ENCODE results near the gene DHX57. TPM values are rescaled to one million over a fixed set of nuclear protein-coding genes. Genes with fewer than 3 reads are reported as not detected.

DHX57 gene, protein sequence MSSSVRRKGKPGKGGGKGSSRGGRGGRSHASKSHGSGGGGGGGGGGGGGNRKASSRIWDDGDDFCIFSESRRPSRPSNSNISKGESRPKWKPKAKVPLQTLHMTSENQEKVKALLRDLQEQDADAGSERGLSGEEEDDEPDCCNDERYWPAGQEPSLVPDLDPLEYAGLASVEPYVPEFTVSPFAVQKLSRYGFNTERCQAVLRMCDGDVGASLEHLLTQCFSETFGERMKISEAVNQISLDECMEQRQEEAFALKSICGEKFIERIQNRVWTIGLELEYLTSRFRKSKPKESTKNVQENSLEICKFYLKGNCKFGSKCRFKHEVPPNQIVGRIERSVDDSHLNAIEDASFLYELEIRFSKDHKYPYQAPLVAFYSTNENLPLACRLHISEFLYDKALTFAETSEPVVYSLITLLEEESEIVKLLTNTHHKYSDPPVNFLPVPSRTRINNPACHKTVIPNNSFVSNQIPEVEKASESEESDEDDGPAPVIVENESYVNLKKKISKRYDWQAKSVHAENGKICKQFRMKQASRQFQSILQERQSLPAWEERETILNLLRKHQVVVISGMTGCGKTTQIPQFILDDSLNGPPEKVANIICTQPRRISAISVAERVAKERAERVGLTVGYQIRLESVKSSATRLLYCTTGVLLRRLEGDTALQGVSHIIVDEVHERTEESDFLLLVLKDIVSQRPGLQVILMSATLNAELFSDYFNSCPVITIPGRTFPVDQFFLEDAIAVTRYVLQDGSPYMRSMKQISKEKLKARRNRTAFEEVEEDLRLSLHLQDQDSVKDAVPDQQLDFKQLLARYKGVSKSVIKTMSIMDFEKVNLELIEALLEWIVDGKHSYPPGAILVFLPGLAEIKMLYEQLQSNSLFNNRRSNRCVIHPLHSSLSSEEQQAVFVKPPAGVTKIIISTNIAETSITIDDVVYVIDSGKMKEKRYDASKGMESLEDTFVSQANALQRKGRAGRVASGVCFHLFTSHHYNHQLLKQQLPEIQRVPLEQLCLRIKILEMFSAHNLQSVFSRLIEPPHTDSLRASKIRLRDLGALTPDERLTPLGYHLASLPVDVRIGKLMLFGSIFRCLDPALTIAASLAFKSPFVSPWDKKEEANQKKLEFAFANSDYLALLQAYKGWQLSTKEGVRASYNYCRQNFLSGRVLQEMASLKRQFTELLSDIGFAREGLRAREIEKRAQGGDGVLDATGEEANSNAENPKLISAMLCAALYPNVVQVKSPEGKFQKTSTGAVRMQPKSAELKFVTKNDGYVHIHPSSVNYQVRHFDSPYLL (N-terminal part only)
- 17.3 to 21.0 TPM (median 17.9 TPM) in 5 replicates for total RNA-seq (2022; extraction: Qiagen RNA extraction)

DNA sequence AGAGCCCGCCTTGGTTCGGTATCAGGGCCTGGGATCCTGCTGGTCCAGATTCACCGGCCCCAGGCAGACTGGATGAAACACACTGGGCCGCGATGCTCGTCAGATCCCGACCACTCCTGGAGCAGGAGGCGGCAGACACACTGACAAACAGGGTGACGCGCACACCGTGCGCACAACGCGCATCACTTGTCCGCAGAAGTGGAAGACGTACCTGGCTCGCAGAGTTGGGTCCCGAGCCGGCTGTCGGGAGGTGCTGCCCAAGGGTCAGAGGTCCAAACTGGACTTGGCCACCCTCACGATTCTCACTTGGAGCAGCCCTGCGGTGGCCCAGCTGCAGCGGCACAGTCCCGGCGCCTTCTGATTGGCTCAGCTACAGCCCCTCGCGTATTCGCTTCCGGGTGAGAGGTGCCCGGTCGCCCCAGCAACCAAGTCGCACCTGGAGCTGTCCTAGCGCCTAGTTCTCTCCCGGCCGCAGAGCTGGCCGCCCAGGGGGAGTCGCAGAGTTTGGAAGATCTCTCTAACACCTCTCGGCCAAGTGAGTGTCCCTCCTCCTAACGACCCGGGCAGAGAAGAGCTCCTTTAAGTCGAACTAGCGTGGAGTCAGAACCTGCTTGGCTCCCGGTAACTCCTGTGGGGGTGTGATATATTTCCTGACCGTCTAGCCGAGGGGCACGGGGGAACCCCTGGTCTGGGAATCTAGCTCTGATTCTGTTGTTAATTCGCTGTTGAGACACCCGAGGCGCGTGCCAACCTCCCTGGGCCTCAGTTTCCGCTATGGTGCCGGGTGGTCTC lies at the start of gene DHX57, which contains the start of gene MORN2:
TSS of gene DHX57 (minus strand) at position 359 of the 792 bp plus-strand sequence. CDS start 7,529 bp downstream, outside the sequence.
TSS of gene MORN2 (plus strand) at position 401 of the 792 bp plus-strand sequence.

GRCh38 chr2:38889575-38889974 lies 13.8 kb upstream of the DHX57 start, which contains the start of gene ARHGEF33:
Gene ARHGEF33, plus strand, starts transcription at chr2:38889875. Its CDS starts 29,573 bp downstream, at chr2:38919448.

DNA sequence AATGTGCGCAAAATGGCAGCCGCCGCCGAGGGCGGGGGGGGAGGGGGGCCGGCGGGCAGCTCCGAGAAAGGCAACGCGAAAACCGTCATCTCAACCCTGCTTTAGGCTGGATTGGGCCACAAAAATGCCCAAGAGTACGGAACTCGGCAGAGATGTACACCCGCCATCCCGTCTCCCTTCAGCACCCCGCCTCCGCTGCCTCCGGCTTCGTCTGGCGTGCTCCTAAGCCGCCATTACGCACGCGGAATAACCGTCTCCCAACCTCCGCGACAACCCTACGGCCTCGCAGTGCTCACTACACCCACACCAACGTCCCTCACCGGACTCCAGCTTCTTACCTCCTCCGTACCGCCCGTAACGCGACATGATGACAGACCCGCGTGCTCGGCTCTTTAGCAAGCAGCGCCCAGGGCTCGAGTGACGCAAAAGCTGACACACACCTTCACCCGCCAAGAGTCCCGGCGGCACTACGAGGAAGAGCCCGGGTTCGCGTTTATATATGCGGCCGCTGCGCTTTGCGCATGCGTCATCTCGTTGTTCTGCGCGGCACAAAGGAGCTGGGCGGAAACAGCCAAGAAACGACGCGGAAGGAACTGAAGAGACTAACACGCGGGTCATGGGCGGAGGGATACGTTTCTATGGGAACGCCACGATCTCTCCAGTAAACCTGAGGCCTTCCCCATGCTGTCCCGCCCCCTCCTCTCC lies 124.7 kb downstream of the DHX57 start, which contains the start of gene SRSF7:
TSS of gene SRSF7 (minus strand) at position 471 of the 705 bp plus-strand sequence. CDS start at position 366, 105 bp downstream.

Other genes with a start within 250 kb of the DHX57 start
- gene GALM, start 209.8 kb downstream of the DHX57 start, total RNA-seq (2022; extraction: Qiagen RNA extraction), result 13.5 to 19.9 TPM (median 15.3 TPM) in 5 replicates
- 297 to 391 TPM (median 335 TPM) in 5 replicates for gene SRSF7, start 124.6 kb downstream of the DHX57 start, total RNA-seq (2022; extraction: Qiagen RNA extraction)
- 36.5 to 38.7 TPM (median 38.2 TPM) in 5 replicates for gene GEMIN6, start 97.7 kb downstream of the DHX57 start, total RNA-seq (2022; extraction: Qiagen RNA extraction)
- 37.6 to 43.5 TPM (median 38.1 TPM) in 5 replicates for gene MORN2, start within 50 bp of the DHX57 start, total RNA-seq (2022; extraction: Qiagen RNA extraction)
- 0.02 to 0.16 TPM (median 0.03 TPM) in 3 of 5 replicates, not detected in the others for gene ARHGEF33, start 13.9 kb upstream of the DHX57 start, total RNA-seq (2022; extraction: Qiagen RNA extraction)
- 12.7 to 16.8 TPM (median 14.6 TPM) in 5 replicates for gene SOS1, start 245.1 kb upstream of the DHX57 start, total RNA-seq (2022; extraction: Qiagen RNA extraction)

Measured in A549 treated with AZD2906 at 1 μM for 4 hours (cell line).